ENCODE measurements around the gene ATP8B4.

The ATP8B4 gene

DNA sequence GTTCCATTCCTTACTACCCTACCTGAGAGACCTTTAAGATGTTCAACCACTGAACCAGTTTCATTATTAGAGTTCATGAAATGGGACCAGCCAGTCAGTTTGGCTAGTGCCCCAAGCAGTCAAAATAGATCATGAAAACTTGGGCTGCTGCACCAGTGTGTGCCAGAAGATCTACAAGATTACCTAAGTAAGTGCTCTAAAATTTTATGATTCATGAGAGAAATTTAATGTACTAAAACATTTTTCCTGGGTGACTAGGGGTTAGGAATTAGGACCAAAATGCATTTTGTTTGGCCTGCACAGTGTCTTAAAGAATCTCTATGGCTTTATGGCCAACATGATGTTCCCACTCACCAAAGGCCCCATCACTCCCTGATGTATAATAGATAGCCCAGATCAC, 214.7 kb downstream of the ATP8B4 start:
- DNase-seq (ENCODE audit: low read depth in 2 of 2) = peak in 1 of 2 donors; percentile 42
- H3K4me3 ChIP-seq (replicated peaks in 1 of 2; ENCODE audit: low read depth in 2 of 2, low read length in 2 of 2) = no peak overlapping the region
- TF ChIP-seq CTCF (IDR thresholded peaks at IDR 0.05; ENCODE audit: low read depth, low read length) = no peak

- DNase-seq (ENCODE audit: low read depth in 2 of 2) = peak; percentile 86 to 92
- no peak overlapping the region for H3K4me3 ChIP-seq (replicated peaks in 1 of 2; ENCODE audit: low read depth in 2 of 2, low read length in 2 of 2)
- TF ChIP-seq CTCF (IDR thresholded peaks at IDR 0.05; ENCODE audit: low read depth, low read length) = no peak
These were observed 216.1 kb downstream of the ATP8B4 start for GRCh38 chr15:49902685-49903501.

GRCh38 chr15:49901996-49902684, 216.9 kb downstream of the ATP8B4 start:
- H3K4me3 ChIP-seq (replicated peaks in 1 of 2; ENCODE audit: low read depth in 2 of 2, low read length in 2 of 2) = no peak overlapping the region
- peak; percentile 78 to 83 for DNase-seq (ENCODE audit: low read depth in 2 of 2)
- peak; percentile 51 for TF ChIP-seq CTCF (IDR thresholded peaks at IDR 0.05; ENCODE audit: low read depth, low read length)

- TF ChIP-seq CTCF (IDR thresholded peaks at IDR 0.05; ENCODE audit: low read depth, low read length) = no peak
- DNase-seq (ENCODE audit: low read depth in 2 of 2) = no peak
- H3K4me3 ChIP-seq (replicated peaks in 1 of 2; ENCODE audit: low read depth in 2 of 2, low read length in 2 of 2) = no peak overlapping the region
These were observed 217.7 kb downstream of the ATP8B4 start for GRCh38 chr15:49901321-49901720.

DNA sequence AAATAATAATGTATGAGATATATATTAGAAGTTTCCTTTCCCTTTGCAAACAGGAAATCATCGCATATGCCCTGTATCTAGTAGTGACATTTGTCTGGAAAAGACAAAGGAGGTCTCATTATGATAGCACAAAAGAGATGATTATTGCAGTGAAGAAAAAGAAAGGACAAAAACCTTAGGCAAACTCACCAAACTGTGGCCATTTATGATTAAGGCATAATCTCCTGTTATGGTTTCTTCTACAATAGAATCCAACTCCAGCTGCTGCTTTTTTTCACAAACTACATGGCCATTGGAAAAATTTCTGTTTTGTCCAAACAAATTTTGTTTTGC, 218.2 kb downstream of the ATP8B4 start:
- H3K4me3 ChIP-seq (replicated peaks in 1 of 2; ENCODE audit: low read depth in 2 of 2, low read length in 2 of 2) = no peak overlapping the region
- TF ChIP-seq CTCF (IDR thresholded peaks at IDR 0.05; ENCODE audit: low read depth, low read length) = no peak
- no peak for DNase-seq (ENCODE audit: low read depth in 2 of 2)

DNA sequence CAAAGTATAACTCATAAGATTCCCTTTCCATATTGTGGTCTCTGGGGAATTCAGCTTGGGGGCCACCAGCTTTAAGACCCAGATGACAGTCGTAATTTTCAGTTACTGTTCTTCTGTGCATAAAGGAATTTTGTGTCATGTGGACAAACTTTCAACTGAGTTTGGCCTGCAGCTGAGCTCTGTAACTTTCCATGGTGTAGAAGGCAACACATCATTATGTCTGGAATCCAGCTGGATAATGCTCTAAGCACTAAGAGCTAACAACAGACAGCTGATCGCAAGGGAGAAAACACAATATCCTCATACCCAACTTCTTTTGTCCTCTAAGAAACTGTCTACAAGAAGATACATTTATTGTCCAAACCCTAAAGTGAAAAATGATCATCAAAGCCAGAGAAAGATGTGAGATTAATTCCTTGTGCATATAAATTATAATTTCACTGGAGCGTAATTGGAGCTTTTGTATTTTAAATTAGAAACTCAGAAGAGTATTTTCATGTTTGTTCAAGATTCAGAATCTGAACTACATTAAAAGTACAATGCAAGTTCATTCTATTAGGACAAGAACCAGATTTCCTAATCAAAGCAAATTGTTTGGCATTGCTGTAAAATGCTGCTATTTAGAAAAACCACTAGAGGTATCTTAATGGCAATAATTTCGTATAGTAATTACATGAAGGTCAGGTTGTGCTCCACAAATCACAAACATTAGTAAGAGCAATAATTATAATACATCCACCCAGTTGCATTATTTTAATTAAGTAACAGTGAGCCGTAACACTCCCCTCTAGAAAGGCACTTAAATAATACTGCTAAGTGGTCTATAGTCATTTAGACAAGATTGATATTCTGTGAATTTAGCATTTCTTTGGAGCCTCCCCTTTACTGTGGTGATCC, 218.8 kb downstream of the ATP8B4 start:
- TF ChIP-seq CTCF (IDR thresholded peaks at IDR 0.05; ENCODE audit: low read depth, low read length) = no peak
- H3K4me3 ChIP-seq (replicated peaks in 1 of 2; ENCODE audit: low read depth in 2 of 2, low read length in 2 of 2) = no peak overlapping the region
- DNase-seq (ENCODE audit: low read depth in 2 of 2) = peak in 1 of 2 donors; percentile 51

Data from cardiac fibroblast (primary cell).